Right lobe of liver (tissue), 6 donors: ENCODE measurements around the gene GRB2. TPM values are rescaled to one million over a fixed set of nuclear protein-coding genes. Genes with fewer than 3 reads are reported as not detected.

ENCODE experiments used
- ATAC-seq, 4 donors: fragments of 200-7000 bp; cut with Tn5 transposase; one replicate each; pipeline ENCODE4 v1.9.1; 2020; ENCODE audit warnings: mild to moderate bottlenecking in 4 of 4, moderate library complexity in 4 of 4
- DNase-seq, 3 donors: peaks; one replicate each; pipeline ENCODE4 v3.0.0-alpha.2; 2020
- H3K27ac ChIP-seq, 3 donors: fragments of 200-600 bp; one replicate each; pipeline ENCODE4 v1.8.0; 2022
- H3K27me3 ChIP-seq, 2 donors: fragments of 200-600 bp; one replicate each; pipeline ENCODE4 v1.8.0; 2022
- H3K36me3 ChIP-seq, 4 donors: fragments of 200-600 bp; sonication (generic) in 1 of 4; one replicate each; pipeline versions ENCODE4 v1.5.1 to v1.8.0; 2017 to 2022; ENCODE audit warnings: control low read depth in 1 of 4
- H3K4me1 ChIP-seq, 4 donors: fragments of 200-600 bp; sonication (generic) in 1 of 4; one replicate each; pipeline versions ENCODE4 v1.5.1 to v1.8.0; 2017 to 2022; ENCODE audit warnings: control low read depth in 1 of 4
- H3K4me3 ChIP-seq, 3 donors: fragments of 200-600 bp; one replicate each; pipeline ENCODE4 v1.8.0; 2022
- H3K9me3 ChIP-seq, 4 donors: fragments of 200-600 bp; sonication (generic) in 1 of 4; one replicate each; pipeline versions ENCODE4 v1.5.1 to v1.8.0; 2017 to 2022; ENCODE audit warnings: control low read depth in 1 of 4
- CTCF ChIP-seq, 4 donors: fragments of 200-600 bp in 3 of 4; fragments of 450-650 bp in 1 of 4; IDR thresholded peaks; one replicate each; pipeline versions ENCODE4 v1.5.1 to v1.8.0; 2016 to 2022; ENCODE audit warnings: antibody characterized with exemption in 4 of 4, mild to moderate bottlenecking in 2 of 4
- POLR2A ChIP-seq: fragments of 450-650 bp; IDR thresholded peaks from one replicate; pipeline ENCODE4 v1.6.1; 2017; ENCODE audit warnings: antibody characterized with exemption, mild to moderate bottlenecking
- WGBS: methylation state at CpG from one replicate; pipeline ENCODE4 v1.1.6; 2018; ENCODE audit warnings: low coverage, low lambda C conversion rate; ENCODE audit not compliant: insufficient coverage; ENCODE audit errors: missing lambda C conversion rate; 5-methylcytosine and 5-hydroxymethylcytosine counted together
- intact Hi-C, 2 donors: fragments of 100-400 bp; cut with DNase I; formaldehyde crosslinking; loops; one replicate each; pipeline versions ENCODE4 v1.11.2 to v1.14.1; 2022
- total RNA-seq, 6 experiments: library from RNA; depleted of rRNA in 2 of 6; stranded (reverse); fragments of >200 nt in 2 of 6; fragmentation: NEBNext Ultra II Directional in 3 of 6; extraction: Animal tissue kit (Norgen Biotek cat#: 25700) in 3 of 6; gene quantifications; one replicate each; pipeline versions ENCODE4 v1.1.0 to v1.2.4, GENCODE V29; 2016 to 2023
- donor health status: DM: no; HTN: yes; CAD: no.
- donor health status: DM: no; HTN: no; CAD: no.
- donor health status: DM: no; HTN: no; CAD: no.
- donor health status: DM: no; HTN: yes; CAD: no.
- donor health status: DM: no; HTN: yes; CAD: no.

Gene GRB2
- total RNA-seq, 6 experiments from 2014 or later = 42.4 to 70.5 (median 53.8) TPM

GRCh38 chr17:75365009-75365930 is 40.2 kb downstream of the GRB2 start:
- Histone ChIP-seq H3K4me3 (no peak overlapping the region), H3K27ac (no peak overlapping the region), H3K27me3 (no peaks in the 10 kb centered on the region), H3K9me3 (no peaks in the 10 kb centered on the region), H3K4me1 (peaks cover 0 to 39% (median 8%) of the 10 kb centered on the region in 4 donors), H3K36me3 (no peaks in the 10 kb centered on the region)
- ATAC-seq (no peak), DNase-seq (no peak)
- no peak for TF ChIP-seq POLR2A
- TF ChIP-seq CTCF (IDR thresholded peaks at IDR 0.05) = no peak
- intact Hi-C loops = no loop called here
- 75% methylated on average over 8 of the region's 8 CpGs for WGBS

- Histone ChIP-seq H3K4me1 (peaks cover 0 to 36% (median 8%) of the 10 kb centered on the region in 4 donors), H3K4me3 (no peak overlapping the region), H3K9me3 (no peaks in the 10 kb centered on the region), H3K27ac (no peak overlapping the region), H3K27me3 (no peaks in the 10 kb centered on the region), H3K36me3 (no peaks in the 10 kb centered on the region)
- intact Hi-C loops = no loop called here
- ATAC-seq (no peak), DNase-seq (no peak)
- WGBS = 100% methylated on average over 2 of the region's 2 CpGs
- no peak for TF ChIP-seq POLR2A
- TF ChIP-seq CTCF (IDR thresholded peaks at IDR 0.05) = no peak
These were observed 41.4 kb downstream of the GRB2 start for GRCh38 chr17:75364078-75364477.

GRCh38 chr17:75361996-75362395 is 43.5 kb downstream of the GRB2 start:
- Histone ChIP-seq H3K4me1 (peaks cover 0 to 39% (median 8%) of the 10 kb centered on the region in 4 donors), H3K27ac (no peak overlapping the region), H3K27me3 (no peaks in the 10 kb centered on the region), H3K4me3 (no peak overlapping the region), H3K36me3 (no peaks in the 10 kb centered on the region), H3K9me3 (no peaks in the 10 kb centered on the region)
- DNase-seq = no peak
- TF ChIP-seq CTCF (IDR thresholded peaks at IDR 0.05) = no peak
- no peak for TF ChIP-seq POLR2A
- no peak for ATAC-seq
- WGBS = 42% methylated on average over 2 of the region's 2 CpGs
- intact Hi-C loops = no loop called here

DNA sequence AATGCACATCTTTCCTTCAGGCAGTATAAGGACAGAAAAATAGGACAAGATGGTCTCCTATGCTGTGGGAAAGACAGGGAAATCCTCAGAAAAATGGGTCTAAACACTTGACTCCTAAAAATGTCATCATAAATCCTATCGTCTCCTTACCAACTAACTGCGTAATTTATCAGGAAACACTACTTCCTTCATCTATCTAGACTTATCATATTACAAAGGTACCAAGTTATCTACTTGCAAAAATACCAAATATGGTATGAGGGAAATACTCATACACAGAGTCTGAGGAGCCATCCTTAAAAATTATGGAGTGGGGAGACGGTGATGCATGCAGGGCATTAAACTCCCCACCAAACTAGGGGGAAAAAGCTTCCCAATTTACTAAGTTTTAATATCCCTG is 44.1 kb downstream of the GRB2 start:
- intact Hi-C loops = no loop called here

More for the DNA sequence above, 44.1 kb downstream of the GRB2 start:
- no peak for ATAC-seq
- TF ChIP-seq CTCF (IDR thresholded peaks at IDR 0.05) (no peak), POLR2A (no peak)
- H3K27ac ChIP-seq = no peak overlapping the region
- no peaks in the 10 kb centered on the region for H3K9me3 ChIP-seq
- H3K36me3 ChIP-seq = no peaks in the 10 kb centered on the region
- no peak for DNase-seq
- H3K4me1 ChIP-seq = peaks cover 0 to 39% (median 8%) of the 10 kb centered on the region in 4 donors
- 40% methylated on average over 3 of the region's 3 CpGs for WGBS
- no peak overlapping the region for H3K4me3 ChIP-seq
- no peaks in the 10 kb centered on the region for H3K27me3 ChIP-seq
